HG03520 (cell line): ENCODE measurements around the gene SUN2.
"Not testable (repeated sequence)": the region's sequence is repeated elsewhere in the genome, so short reads cannot be mapped to it uniquely, and the experiment has no call there.

Experiments
- ATAC-seq: cut with Tn5 transposase; IDR thresholded peaks from one replicate; pipeline ENCODE4 v1.9.1; 2021; ENCODE audit warnings: mild to moderate bottlenecking, moderate library complexity; ENCODE audit not compliant: unreplicated experiment

Gene SUN2, protein sequence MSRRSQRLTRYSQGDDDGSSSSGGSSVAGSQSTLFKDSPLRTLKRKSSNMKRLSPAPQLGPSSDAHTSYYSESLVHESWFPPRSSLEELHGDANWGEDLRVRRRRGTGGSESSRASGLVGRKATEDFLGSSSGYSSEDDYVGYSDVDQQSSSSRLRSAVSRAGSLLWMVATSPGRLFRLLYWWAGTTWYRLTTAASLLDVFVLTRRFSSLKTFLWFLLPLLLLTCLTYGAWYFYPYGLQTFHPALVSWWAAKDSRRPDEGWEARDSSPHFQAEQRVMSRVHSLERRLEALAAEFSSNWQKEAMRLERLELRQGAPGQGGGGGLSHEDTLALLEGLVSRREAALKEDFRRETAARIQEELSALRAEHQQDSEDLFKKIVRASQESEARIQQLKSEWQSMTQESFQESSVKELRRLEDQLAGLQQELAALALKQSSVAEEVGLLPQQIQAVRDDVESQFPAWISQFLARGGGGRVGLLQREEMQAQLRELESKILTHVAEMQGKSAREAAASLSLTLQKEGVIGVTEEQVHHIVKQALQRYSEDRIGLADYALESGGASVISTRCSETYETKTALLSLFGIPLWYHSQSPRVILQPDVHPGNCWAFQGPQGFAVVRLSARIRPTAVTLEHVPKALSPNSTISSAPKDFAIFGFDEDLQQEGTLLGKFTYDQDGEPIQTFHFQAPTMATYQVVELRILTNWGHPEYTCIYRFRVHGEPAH

DNA sequence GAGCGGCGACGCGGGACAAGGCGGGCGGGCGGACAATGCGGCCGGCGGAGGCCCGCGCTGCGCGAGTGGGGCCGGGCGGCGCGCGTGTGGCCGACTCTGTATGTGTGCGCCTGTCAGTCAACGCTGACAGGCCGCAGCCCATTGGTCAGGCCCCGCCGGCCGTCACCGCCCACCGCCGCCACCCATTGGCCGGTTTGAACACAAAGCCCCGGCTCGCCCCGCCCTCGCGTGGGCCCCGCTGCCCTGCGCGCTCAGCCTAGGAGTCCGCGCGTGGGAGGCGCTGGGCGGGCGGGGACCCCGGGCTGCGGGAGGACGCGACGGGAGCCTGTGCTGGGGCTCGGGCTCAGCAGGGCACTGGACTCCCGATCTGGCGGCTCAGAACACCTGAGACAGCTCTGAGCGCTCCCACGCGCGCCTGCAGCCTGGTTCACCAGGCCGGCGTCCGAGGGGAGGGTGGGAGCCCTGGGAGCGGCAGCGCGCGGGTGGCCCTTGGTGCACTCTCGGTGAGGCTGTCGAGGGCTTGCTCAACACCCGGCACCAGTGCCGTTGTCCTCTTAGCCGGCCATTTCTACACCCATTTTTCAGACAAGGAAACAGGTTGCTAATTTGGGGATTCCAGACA is at the start of gene SUN2:
Gene SUN2 (minus strand): TSS at position 88 of the 622 bp plus-strand sequence. CDS start 3,370 bp downstream, outside the sequence.
- ATAC-seq, result peak; percentile 47

DNA sequence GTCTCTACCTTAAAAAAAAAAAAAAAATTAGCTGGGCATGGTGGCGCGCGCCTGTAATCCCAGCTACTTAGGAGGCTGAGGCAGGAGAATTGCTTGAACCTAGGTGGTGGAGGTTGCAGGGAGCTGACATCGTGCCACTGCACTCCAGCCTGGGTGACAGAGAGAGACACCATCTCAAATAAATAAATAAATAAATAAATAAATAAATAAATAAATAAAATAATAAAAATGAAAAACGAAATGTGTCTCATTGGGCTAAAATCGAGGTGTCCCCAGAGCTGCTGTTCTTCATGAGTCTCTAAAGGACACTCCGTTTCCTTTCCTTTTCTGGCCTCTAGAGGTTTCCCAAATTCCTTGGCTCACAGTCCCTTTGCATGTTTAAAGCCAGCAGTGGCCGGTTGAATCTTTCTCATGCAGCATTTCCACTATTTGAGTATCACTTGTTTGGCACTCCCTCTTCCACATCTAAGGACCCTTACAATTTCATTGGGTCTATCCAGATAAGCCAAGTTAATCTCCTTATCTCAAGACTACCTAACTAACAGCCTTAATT is 49.3 kb upstream of the SUN2 start:
- ATAC-seq, result not testable (repeated sequence)

DNA sequence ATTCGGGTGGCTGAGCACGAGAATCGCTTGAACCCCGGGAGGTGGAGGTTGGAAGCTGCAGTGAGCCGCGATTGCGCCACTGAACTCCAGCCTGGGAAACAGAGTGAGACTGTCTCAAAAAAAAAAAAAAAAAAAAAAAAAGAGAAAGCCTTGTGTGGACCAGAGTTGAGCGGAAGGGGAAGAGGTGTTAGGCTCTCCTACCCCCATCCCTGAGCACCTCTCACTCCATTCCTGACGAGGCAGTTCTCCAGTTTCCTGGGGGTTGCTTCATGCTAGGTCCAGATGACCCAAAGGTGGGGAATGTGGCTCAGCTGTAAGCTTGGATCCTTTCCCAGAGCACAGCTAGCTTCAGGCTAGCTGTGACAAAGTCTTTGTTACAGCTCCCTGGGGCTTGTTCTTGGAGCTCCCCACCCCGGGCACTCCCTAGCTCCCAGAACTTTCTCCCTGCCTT is 46.9 kb upstream of the SUN2 start:
- no peak for ATAC-seq

DNA sequence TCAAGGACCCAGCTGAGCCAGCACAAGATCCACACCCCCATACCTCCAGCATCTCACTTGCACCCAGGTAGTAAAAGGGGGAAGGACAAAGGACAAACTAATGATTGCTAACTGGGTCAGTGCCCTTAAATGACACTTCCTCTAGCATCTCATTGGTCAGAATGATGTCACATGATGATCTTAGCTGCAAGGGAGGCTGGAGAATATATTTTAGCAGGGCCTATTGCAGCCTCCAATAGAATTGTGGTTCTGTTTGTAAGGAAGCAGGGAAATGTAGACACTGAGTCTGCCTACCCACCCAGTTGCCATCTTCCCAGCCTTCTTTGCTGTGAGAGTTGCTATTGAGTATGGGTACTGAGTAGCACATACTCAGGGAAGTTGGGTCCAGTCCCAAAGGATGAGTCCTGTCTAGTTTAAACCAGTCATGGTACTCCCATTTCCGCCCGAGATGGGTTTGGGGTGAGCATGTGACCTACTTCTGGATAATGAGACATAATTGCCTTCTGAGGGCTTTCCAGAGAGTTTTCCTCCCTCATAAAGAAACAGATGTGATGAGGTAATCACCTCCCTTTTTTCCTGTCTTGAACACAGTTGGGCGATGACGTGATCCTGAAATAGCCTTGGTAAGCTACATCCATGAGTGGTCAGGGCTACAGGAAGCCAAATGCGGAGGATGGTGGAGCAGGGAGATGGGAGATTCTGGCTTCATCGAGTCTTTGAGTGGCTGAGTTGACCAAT is 43.6 kb upstream of the SUN2 start:
- ATAC-seq, result no peak

DNA sequence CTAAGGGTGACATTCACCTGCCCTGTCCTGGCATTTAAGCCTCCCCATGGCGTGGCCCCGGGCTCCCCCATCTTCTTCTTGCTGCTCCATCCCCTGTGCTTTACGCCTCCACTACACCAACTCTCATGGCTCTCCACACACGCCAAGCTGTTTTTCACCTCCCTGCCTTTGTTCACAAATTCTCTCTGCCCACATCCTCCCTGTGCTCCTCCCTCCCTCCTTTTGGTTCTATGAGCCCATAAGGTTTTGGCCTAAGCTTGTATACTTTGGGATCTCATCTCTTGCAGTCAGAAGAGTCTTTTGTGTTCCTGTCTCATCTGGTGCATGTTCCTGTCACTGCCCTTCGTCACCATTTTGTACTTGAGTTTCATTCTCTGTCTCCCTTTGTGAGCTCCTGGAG is 42.7 kb upstream of the SUN2 start:
- no peak for ATAC-seq

DNA sequence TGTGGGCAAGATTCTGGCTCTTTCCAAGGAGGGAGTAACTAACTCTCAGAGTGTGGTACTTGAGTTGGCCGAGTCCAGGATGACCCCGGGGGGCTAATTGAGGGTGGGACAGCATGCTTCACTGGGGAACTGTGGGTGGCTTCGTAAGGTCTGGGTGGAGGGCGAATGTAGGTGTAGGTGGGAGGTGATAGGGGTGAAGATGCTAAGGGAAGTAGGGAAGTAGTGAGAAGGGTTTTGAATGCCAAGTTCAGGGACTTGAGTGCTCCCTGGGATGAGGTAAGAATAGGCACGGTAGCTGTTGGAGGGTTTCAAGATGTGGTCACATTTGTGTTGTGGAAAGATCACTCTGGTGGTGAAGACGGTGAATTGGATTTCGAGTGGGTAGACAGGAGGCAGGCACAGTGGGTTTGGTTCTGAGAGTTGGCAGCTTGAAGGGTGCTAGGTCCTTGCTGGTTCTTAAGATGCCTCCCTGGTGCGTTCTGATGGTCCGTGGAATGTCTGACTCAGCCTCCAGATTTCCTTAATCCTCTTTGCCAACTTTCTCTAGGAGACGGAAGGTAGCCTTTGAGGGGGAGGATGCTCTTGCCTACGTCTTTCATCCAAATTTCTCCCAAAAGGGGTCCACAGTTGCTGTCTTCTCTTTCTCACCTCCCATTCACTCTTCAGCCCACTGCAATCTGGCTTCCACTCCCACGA is 40.6 kb upstream of the SUN2 start:
- no peak for ATAC-seq

DNA sequence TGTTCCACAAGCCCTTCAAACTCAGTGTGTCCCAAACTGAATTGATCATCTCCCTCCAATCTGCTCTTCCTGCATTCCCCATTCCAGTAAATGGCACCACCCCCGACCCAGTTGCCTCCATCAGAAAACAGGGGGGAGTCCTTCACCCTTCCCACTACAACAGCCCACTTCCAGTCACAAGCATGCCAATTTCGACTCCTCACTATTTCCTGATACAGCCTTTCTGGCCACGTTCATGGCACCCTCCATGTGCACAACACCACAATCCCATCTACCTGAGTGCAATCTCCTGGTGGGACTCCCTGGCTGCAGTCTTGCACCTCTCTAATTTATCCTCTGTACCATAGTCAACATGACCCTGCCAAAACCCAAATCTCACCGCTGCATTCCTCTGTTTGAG is 39.8 kb upstream of the SUN2 start:
- ATAC-seq, result no peak

DNA sequence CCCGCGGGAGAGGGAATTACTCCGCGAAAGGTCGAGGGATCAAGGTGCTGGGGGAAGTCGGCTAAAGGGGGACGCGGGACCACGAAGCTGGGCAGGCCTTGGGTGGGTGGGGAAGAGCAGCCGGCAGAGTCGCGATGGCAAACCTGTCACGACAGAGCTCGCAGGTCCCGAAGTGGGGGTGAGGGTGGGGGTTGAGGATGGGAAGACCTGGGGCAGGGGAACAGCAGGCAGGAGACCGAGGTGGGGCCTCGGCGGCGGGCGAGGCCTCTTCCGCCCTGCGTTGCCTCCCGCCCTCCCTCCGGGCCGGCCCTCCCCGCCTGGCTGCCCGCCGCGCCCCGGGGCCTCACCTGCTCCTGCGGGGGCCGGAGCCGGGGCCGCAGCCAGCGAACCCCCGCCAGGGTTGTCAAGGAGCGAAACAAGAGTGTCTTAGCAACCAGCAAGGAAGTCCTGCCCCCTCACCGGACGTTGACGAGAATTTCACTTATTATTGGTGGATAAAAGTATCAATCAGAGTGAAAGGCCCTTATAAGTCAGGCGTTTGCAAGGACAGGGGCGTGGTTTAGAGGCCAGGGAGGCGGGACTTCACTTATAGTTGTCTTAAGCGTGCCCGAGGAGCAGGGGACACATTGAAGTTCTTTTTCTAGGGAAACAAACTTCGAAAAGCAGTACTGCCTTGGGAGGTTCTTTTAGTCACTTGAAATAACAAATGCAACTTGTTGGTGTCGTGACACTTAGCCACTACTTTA is 38.1 kb upstream of the SUN2 start, which contains the start of gene DNAL4:
Gene DNAL4 (minus strand): TSS at position 423 of the 746 bp plus-strand sequence. CDS start 11,412 bp downstream, outside the sequence.
- ATAC-seq, result peak; percentile 93

DNA sequence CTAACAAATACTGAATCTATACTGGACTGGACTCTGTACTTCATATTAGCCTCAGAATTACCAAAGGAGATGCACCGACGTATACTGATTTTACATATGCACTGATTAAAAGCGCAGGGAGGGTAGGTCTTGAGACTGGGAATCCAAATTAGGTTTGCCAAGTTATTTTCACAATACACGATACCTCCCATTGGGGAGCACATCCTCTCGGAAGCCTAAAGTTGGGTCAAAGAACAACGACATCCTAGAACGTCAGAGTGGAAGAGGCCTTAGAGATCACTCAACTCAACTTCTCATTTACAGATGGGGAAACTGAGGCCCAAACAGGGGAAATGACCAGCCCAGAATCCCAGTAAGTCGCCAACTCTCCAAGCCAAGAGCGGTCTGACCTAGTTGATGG is 37.5 kb upstream of the SUN2 start:
- no peak for ATAC-seq

DNA sequence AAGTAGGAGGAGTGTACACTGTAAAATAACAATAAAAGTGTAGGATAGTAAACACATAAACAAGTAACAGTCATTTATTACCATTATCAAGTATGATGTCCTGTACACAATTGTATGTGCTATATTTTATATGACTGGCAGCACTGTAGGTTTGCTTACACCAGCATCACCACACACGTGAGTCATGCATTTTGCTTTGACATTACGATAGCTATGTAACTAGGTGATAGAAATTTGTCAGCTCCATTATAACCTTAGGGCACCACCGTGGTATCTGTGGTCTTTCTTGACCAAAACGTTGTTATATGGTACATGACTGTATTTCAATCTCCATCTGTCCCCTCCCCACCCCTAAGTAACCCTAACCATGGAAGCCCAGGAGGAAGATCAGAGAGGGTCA is 37.0 kb upstream of the SUN2 start:
- no peak for ATAC-seq

DNA sequence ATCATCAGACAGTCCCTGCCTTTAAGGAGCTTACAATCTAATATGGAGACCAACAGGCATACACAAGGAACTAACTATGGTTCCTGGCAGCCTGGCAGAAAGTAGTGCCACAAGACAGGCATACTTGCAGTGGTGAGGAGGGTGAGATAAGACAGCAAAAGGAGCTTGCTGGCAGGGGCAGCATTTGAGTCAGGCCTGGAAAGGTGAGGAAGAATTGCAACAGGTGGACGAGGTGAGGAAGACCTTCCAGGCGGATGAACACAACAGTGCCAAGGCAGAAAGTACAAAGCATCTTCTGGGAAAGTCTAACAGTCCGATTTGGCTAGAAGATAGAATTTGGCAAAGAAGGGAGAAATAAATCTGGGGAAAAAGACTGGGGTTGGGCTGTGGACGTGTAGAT is 33.8 kb upstream of the SUN2 start:
- ATAC-seq, result no peak

DNA sequence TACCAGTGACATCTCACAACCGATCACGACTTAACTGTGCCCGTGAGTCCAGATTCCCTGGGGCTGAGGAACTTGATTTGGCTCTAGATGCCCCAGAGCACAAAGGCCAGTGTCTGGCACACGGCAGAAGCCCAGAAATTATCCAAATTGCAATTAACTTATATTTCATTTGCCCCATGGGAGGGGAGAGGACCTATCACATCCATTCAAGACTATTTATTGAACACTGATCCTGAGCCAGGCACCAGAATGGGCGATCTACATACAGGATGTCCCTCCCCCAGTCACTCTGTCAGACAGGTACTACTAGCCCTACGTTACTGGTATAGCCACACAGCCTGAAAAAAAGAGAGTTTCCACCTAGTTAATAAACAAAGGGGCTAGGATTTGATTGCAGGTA is 33.0 kb upstream of the SUN2 start:
- ATAC-seq, result no peak

DNA sequence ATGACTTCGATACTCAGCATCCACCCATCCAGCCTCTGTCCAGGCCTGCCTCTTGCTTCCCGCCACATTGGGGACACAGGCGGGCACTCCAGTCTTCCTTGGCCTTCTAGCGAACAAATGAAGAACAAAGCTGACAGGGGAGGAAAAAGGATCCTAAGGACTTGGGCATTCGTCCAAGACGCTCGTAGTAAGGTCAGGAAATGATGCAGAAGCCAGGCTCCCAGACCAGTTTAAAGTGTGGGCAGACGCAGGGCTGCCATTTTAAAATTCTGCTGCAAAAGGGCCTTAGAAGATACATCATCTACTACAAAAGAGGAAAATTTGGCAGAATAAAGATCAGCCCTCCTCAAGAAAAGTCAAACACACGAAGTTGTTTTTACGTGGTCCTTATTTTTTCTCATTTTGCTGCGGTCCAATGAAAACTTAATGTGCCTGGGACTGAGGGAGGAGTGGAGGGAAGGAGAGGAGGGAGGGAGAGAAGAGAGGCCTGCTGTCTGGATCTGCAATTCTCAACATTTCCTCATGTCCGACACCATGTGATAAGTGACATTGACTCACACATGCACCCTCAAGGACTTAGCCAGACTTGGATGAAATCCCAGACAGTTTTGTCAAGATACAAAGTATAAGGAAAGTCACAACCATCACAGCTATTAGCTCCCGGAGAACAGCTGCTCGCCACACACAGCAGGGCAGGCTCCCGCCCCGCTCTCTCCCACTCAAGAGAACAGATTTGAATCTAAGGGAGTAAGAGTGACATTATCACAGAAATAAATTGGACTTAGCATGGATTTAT is 32.4 kb upstream of the SUN2 start:
- ATAC-seq, result no peak

DNA sequence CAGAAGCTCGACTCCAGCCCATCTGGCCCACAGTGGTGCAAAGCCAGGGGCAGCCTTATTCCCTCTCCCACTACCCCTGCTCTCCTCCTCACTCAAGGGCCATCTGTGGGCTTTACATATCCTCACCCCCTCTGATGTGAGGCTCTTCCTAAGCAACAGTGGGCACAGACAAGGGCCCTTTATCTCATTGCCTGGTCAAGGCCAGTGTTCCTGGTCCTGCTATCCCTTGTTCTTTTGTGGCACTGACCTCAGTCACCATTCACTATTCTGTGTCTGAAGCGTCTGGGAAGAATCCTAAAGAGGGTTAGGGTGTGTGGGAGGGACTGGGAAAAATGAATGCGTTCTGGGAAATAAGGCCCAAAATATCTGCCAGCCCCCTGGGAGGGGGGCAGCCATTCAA is 30.8 kb upstream of the SUN2 start:
- no peak for ATAC-seq

DNA sequence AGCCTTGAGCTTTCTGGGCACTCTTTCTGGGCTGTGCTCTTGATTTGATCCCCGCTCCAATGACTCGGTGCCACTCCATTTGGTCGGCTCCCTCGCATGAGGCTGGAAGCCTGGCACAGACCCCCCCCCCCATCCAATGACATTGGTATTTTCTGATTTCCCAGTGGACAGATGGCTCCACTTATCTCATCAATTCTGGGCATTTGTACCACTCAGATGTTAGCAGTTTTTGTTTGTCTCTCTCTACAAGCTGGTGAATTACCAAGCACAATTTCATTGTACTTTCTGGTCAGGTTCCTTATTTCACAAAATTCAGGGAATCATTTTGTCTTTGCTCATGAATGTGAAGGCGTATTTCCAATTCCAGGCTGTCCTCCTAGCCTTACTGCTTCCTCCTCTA is 29.1 kb upstream of the SUN2 start:
- no peak for ATAC-seq

DNA sequence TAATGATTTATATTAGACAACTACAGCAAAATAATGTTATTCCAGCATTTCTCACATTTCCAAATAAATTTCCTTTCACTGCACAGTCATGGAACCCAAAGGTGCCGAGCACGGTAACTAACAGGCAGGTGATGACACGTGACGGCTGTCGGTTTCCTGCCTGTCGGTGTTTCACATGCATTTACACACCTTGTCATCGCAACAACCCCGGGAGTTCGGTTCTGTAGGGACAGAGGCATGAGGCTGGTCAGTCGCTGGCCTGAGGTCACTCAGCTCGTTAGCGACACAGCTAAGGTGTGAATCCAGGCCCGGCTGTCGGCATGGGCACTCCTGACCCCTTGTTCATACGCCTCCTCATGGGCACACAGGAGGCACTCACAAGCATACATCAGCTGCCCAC is 28.2 kb upstream of the SUN2 start:
- ATAC-seq, result no peak

DNA sequence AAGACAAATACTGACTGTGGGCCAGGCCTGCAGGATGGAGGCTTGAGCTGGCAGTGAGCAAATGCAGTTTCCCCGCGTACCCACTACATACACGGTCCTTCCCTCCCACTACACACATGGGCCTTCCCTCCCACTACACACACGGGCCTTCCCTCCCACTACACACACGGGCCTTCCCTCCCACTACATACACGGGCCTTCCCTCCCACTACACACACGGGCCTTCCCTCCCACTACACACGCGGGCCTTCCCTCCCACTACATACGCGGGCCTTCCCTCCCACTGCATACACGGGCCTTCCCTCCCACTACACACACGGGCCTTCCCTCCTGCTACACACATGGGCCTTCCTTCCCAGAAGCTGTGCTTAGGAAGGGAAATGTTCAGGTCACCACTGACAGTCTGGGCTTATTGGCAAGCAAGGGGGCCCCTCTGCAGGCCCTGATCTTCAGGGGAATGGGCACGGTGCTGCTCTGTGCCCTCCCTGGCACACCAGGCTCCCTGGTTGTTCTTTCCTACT is 27.4 kb upstream of the SUN2 start:
- no peak for ATAC-seq

DNA sequence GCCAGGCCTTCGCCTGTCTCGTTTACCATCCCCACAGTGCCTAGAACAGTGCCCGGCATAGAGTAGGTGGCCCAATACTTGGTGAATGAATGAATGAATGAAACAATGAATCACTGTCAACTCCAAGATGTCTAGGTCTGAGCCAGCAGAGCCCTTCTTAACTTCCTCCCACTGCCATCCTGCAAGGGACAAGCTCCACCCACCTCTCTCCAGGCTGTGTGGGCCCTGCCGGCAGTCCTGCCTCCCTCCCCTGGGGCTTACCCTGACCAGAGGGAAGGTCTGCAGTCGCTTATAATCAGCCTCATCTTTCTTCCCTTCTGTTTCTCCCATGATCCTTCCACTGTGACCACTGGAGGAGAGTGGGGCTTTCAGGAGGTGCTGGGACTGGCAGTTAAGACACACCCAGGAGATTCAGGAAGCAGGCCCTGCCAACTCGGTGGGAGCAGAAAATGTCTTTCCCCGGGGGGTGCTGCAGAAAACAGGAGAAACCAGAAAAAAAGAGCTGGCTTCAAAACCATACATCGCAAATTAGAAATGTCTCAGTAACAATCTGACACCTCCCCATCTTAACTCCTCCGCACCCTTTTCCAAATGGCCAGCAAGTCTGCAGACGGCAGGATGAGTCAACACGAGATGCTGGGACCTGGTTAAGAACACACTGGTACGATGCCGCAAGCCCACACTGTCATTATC is 26.8 kb upstream of the SUN2 start:
- ATAC-seq, result no peak
